ENCODE results near the gene MGMT.

The MGMT gene

DNA sequence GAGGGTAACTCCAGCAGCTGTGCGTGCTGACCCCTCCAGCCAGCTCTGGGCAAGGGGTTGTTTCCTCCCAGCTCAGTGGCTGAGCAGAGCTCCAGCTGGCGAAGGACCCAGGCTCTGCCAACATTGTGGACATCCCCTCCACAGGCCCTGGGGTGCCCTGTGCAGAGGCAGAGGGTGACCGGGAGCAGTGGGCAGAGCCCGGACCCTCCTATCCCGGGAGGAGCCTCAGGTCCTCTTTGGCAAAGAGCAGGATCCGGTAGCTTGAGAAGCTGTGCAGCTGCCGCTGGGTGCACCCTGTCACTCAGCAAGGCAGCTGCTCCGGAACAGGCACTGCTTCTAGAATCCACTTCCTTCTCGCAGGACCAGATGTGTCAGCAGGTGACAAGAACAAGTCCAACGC is 321.2 kb downstream of the MGMT start:
- no peaks in the 10 kb centered on the region for H3K36me3 ChIP-seq (ENCODE audit: insufficient read depth, low read length)
- H3K27ac ChIP-seq (ENCODE audit: low read depth, low read length): no peak overlapping the region
- H3K4me3 ChIP-seq (ENCODE audit: low read depth, low read length): no peak overlapping the region
- no peaks in the 10 kb centered on the region for H3K79me2 ChIP-seq (ENCODE audit: control insufficient read depth, insufficient read depth, low read length, unreplicated experiment)
- no peaks in the 10 kb centered on the region for H3K4me1 ChIP-seq (ENCODE audit: control insufficient read depth, insufficient read depth, low read length, unreplicated experiment)
- no peaks in the 10 kb centered on the region for H3K27me3 ChIP-seq (ENCODE audit: insufficient read depth, low read length)
- H2AFZ ChIP-seq (ENCODE audit: low read length, unreplicated experiment): no peak overlapping the region

DNA sequence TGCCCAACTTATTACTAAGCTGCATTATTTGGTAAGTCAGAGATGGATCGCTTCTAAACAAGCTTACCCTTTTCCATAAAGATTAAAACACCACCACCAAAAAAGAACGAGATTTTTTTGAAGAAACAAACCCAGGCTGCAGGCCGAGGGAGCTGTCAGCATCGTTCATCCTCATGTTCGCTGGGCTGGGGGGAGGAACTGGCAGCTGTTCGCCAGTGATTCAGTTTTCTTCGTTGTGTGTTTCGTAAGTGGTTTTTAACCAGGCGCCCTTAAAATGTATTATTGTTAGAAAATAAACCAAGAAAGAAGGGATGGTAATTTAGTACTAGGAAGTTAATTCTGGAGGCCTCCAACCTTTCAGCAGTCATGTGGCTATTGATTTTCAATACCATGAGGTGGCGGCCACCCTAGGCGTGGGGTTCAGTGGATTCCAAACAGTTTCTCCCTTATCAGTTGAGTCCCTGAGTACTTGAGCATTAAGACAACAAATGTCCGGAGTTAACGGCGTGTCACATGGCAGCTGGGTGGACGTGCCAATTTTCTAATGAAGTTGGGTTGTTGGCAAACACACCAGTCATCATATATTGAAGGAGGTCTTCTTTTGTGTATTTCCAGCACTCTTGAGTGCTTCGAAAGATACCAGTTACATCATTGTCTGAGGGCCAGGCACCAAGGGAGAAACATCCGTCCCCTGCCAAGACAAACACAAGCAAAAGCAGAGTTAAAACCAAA is 323.8 kb downstream of the MGMT start:
- Histone ChIP-seq H3K27me3 (ENCODE audit: insufficient read depth, low read length) (no peaks in the 10 kb centered on the region), H3K4me1 (ENCODE audit: control insufficient read depth, insufficient read depth, low read length, unreplicated experiment) (no peaks in the 10 kb centered on the region), H3K4me3 (ENCODE audit: low read depth, low read length) (0 out of 2 replicates have a peak overlapping the region, but pooled peaks have one; percentile 33), H3K27ac (ENCODE audit: low read depth, low read length) (no peak overlapping the region), H3K79me2 (ENCODE audit: control insufficient read depth, insufficient read depth, low read length, unreplicated experiment) (no peaks in the 10 kb centered on the region), H3K36me3 (ENCODE audit: insufficient read depth, low read length) (no peaks in the 10 kb centered on the region), H2AFZ (ENCODE audit: low read length, unreplicated experiment) (no peak overlapping the region)

DNA sequence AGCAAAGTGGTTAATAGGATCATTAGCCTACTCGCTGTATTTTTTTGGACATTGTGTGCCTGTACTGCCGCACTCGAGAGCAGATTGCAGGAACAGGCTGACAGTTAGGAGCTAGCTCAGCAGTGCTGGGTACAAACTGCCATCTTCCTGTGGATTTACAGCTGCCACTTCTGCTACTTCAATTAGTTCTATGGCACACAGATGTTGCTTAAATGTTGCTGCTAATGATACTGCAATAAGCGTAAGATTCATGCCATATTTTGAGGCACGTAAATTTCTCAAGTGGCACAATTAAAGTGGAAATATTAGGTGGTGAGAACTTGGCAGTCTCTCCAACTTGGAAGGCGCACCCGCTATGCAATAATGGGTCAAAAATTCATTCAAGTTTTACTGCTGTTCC is 325.1 kb downstream of the MGMT start:
- H3K4me1 ChIP-seq (ENCODE audit: control insufficient read depth, insufficient read depth, low read length, unreplicated experiment): no peaks in the 10 kb centered on the region
- no peak overlapping the region for H2AFZ ChIP-seq (ENCODE audit: low read length, unreplicated experiment)
- no peaks in the 10 kb centered on the region for H3K36me3 ChIP-seq (ENCODE audit: insufficient read depth, low read length)
- no peak overlapping the region for H3K4me3 ChIP-seq (ENCODE audit: low read depth, low read length)
- H3K79me2 ChIP-seq (ENCODE audit: control insufficient read depth, insufficient read depth, low read length, unreplicated experiment): no peaks in the 10 kb centered on the region
- H3K27ac ChIP-seq (ENCODE audit: low read depth, low read length): no peak overlapping the region
- H3K27me3 ChIP-seq (ENCODE audit: insufficient read depth, low read length): no peaks in the 10 kb centered on the region

DNA sequence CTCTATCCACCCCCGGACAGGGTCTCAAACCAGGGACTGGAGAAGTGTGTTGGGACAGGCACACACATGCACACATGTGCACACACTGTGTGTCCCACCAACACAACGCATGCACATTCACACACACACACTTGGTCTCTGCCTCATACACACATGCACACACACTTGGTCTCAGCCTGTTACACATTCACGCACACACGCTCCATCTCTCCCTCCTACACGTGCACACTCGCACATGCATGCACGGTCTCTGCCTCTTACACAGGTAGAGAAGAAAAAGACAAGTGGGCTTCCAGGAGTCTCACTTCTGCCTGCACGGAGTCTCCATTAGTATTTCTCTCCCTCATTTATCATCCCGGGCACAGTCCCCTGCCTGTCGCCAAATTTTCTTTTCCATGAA is 325.8 kb downstream of the MGMT start:
- Histone ChIP-seq H3K79me2 (ENCODE audit: control insufficient read depth, insufficient read depth, low read length, unreplicated experiment) (no peaks in the 10 kb centered on the region), H3K27me3 (ENCODE audit: insufficient read depth, low read length) (no peaks in the 10 kb centered on the region), H3K4me1 (ENCODE audit: control insufficient read depth, insufficient read depth, low read length, unreplicated experiment) (no peaks in the 10 kb centered on the region), H3K36me3 (ENCODE audit: insufficient read depth, low read length) (no peaks in the 10 kb centered on the region), H3K4me3 (ENCODE audit: low read depth, low read length) (no peak overlapping the region), H2AFZ (ENCODE audit: low read length, unreplicated experiment) (no peak overlapping the region), H3K27ac (ENCODE audit: low read depth, low read length) (no peak overlapping the region)

DNA sequence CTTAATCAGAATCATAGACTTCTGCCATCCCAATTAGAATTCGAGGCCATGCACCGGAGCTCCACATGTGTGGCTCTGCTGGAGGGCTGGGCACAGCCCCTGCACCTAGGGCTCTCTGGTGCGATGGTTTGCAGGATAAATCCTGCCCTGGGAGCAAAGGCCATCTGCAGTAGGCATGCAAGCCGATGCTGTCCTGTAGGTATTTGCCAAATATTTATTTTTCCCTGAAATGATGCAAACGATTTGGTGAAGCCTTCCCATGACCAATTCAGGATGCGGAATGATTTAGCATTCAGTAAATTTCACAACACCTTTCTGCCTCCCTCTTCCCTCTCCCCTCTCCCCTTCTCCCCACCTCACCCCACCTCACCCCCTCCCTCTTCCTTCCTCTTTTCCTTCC is 326.4 kb downstream of the MGMT start:
- Histone ChIP-seq H3K79me2 (ENCODE audit: control insufficient read depth, insufficient read depth, low read length, unreplicated experiment) (no peaks in the 10 kb centered on the region), H3K27ac (ENCODE audit: low read depth, low read length) (no peak overlapping the region), H2AFZ (ENCODE audit: low read length, unreplicated experiment) (no peak overlapping the region), H3K36me3 (ENCODE audit: insufficient read depth, low read length) (no peaks in the 10 kb centered on the region), H3K27me3 (ENCODE audit: insufficient read depth, low read length) (no peaks in the 10 kb centered on the region), H3K4me1 (ENCODE audit: control insufficient read depth, insufficient read depth, low read length, unreplicated experiment) (no peaks in the 10 kb centered on the region), H3K4me3 (ENCODE audit: low read depth, low read length) (no peak overlapping the region)

DNA sequence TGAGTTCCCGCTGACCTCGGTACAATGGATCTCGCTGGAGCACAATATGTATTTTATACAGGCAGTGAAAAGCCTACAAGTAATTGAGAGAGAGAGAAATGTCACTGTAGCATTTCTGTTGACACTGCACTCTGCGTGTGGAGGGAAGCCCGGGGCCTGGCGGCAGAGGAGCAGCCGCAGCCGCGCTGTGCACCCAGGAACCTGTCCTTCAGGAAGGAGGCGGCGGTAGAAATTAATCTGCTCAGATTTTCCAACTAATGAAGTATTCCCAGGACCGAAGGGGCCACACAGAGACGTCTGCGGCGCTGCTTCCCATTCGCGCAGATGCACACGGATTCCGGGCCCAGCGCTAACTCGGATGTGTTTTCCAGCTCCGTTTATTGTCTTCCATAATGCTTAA is 327.0 kb downstream of the MGMT start:
- Histone ChIP-seq H3K79me2 (ENCODE audit: control insufficient read depth, insufficient read depth, low read length, unreplicated experiment) (no peaks in the 10 kb centered on the region), H2AFZ (ENCODE audit: low read length, unreplicated experiment) (no peak overlapping the region), H3K27me3 (ENCODE audit: insufficient read depth, low read length) (no peaks in the 10 kb centered on the region), H3K4me3 (ENCODE audit: low read depth, low read length) (no peak overlapping the region), H3K27ac (ENCODE audit: low read depth, low read length) (no peak overlapping the region), H3K36me3 (ENCODE audit: insufficient read depth, low read length) (no peaks in the 10 kb centered on the region), H3K4me1 (ENCODE audit: control insufficient read depth, insufficient read depth, low read length, unreplicated experiment) (no peaks in the 10 kb centered on the region)

DNA sequence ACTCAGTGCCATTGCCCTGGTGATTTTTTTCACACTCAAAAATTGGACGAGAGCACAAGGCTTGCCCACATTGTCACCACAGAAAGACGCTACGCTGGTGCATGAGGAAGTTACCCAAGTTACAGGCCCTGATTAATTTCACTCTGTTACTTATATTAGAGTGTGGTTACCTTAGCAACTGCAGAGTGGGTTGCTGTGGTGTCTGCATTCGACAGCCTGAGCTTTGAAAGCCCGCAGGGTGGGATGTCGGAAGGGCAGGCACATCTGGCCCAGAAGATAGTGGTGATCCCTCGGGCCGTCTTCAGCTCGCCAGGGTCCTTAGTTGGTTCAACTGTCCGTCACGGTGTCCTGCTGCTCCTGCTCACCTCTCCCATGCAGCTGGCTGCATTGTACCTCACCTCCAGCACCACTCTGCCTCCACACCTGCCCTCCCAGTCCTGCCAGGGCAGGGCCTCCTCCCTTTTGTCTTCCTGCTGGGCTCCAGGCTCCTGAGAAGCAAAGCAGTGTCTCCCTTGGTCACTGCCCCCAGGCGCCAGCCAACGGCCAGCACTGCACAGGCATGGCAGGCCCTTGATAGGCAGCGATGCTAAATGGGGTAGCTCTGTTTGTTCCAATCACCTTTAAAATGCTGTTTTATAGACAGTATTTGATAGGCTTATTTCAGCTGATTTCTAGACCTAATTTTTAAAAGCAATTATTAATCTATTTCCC is 329.8 kb downstream of the MGMT start:
- H3K79me2 ChIP-seq (ENCODE audit: control insufficient read depth, insufficient read depth, low read length, unreplicated experiment): no peaks in the 10 kb centered on the region
- no peak overlapping the region for H2AFZ ChIP-seq (ENCODE audit: low read length, unreplicated experiment)
- H3K27ac ChIP-seq (ENCODE audit: low read depth, low read length): no peak overlapping the region
- no peaks in the 10 kb centered on the region for H3K36me3 ChIP-seq (ENCODE audit: insufficient read depth, low read length)
- H3K4me3 ChIP-seq (ENCODE audit: low read depth, low read length): no peak overlapping the region
- no peaks in the 10 kb centered on the region for H3K4me1 ChIP-seq (ENCODE audit: control insufficient read depth, insufficient read depth, low read length, unreplicated experiment)
- H3K27me3 ChIP-seq (ENCODE audit: insufficient read depth, low read length): no peaks in the 10 kb centered on the region; the same call in 1 of the 2 replicates

DNA sequence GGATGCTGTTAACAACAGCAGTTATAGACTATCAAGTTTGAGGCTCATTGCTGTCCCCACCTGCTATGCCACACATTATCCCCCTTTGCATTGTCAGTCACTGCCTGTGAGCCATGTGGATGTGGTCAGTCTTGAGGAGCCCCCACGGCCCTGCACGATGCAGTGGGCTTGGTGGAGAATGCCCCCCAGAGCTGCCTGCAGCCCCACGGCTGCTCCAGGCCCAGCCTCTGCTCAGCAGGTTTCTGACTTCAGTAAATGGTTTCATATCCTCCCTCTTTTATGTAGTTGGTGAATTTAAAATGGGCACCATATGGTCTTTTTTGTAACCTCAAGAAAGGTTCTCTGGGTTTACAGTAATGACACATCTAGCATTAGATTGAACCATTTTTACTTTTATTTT is 332.9 kb downstream of the MGMT start:
- H2AFZ ChIP-seq (ENCODE audit: low read length, unreplicated experiment): no peak overlapping the region
- H3K27me3 ChIP-seq (ENCODE audit: insufficient read depth, low read length): no peaks in the 10 kb centered on the region; the same call in 1 of the 2 replicates
- H3K27ac ChIP-seq (ENCODE audit: low read depth, low read length): no peak overlapping the region
- H3K4me3 ChIP-seq (ENCODE audit: low read depth, low read length): no peak overlapping the region
- no peaks in the 10 kb centered on the region for H3K36me3 ChIP-seq (ENCODE audit: insufficient read depth, low read length)
- H3K79me2 ChIP-seq (ENCODE audit: control insufficient read depth, insufficient read depth, low read length, unreplicated experiment): no peaks in the 10 kb centered on the region
- H3K4me1 ChIP-seq (ENCODE audit: control insufficient read depth, insufficient read depth, low read length, unreplicated experiment): no peaks in the 10 kb centered on the region

DNA sequence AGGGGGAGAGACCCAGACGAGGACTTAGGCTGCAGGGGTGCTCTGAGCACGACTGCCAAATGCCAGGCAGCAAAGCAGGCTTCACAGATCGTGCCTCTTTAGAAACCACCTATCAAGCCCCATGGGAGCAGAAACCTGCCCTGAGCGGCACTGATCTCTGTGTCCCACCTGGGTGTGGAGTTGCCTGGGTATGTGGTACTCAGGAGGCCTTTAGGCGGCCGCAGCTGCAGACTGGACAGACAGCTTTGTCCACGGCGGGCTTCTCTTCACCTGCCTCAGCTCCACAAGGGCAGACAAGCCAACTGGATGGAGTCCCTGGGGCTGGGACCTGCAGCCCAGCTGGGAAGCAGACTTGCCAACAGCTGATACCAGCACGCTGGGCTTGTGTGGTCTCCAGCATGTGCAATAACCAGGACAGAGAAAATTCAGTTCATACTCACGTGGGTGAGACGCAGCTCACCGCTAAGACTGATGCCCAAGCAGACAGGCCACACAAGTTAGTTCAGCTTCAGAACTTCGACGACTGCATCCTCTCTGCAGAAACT is 333.8 kb downstream of the MGMT start:
- Histone ChIP-seq H3K27ac (ENCODE audit: low read depth, low read length) (no peak overlapping the region), H3K79me2 (ENCODE audit: control insufficient read depth, insufficient read depth, low read length, unreplicated experiment) (no peaks in the 10 kb centered on the region), H2AFZ (ENCODE audit: low read length, unreplicated experiment) (no peak overlapping the region), H3K36me3 (ENCODE audit: insufficient read depth, low read length) (no peaks in the 10 kb centered on the region), H3K27me3 (ENCODE audit: insufficient read depth, low read length) (no peaks in the 10 kb centered on the region; the same call in 1 of the 2 replicates), H3K4me3 (ENCODE audit: low read depth, low read length) (no peak overlapping the region), H3K4me1 (ENCODE audit: control insufficient read depth, insufficient read depth, low read length, unreplicated experiment) (no peaks in the 10 kb centered on the region)

DNA sequence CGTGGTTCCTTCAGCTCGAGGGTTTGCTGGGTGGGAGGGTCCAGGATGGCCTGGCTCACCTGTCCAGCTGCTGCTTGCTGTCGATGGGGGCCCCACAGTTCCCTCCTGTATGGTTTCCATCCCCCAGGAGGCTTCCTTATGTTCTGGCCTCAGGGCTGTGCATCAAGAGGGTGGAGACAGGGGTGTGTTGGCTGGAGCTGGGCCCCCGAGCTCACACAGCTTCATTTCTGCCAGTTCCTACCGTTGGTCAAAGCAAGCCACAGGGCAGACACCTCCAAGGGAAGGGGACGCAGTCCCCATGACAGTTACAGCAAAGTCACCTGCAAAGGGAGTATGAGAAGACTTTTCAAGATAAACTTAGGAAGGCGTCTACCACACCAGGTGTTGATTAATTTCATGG is 340.2 kb downstream of the MGMT start:
- no peaks in the 10 kb centered on the region for H3K36me3 ChIP-seq (ENCODE audit: insufficient read depth, low read length)
- no peak overlapping the region for H3K27ac ChIP-seq (ENCODE audit: low read depth, low read length)
- no peaks in the 10 kb centered on the region for H3K27me3 ChIP-seq (ENCODE audit: insufficient read depth, low read length)
- no peak overlapping the region for H2AFZ ChIP-seq (ENCODE audit: low read length, unreplicated experiment)
- H3K4me1 ChIP-seq (ENCODE audit: control insufficient read depth, insufficient read depth, low read length, unreplicated experiment): no peaks in the 10 kb centered on the region
- no peak overlapping the region for H3K4me3 ChIP-seq (ENCODE audit: low read depth, low read length)
- no peaks in the 10 kb centered on the region for H3K79me2 ChIP-seq (ENCODE audit: control insufficient read depth, insufficient read depth, low read length, unreplicated experiment)

Measured in ACC112 (cell line).